ENCODE results near the gene ISM1. TPM values are rescaled to one million over a fixed set of nuclear protein-coding genes. Genes with fewer than 3 reads are reported as not detected.

The ISM1 gene
- total and polyA plus RNA-seq, 2 of the 13 experiments (the other 11 are each of a cell fraction or from before 2014, with no cell fraction given) = 0.40 to 1.4 TPM

- TF ChIP-seq ZNF609 (CRISPR knock-in tag; IDR thresholded peaks at IDR 0.05; ENCODE audit: borderline replicate concordance) (peak; percentile 100), ZNF619 (CRISPR knock-in tag; IDR thresholded peaks at IDR 0.05) (no peak), ZNF160 (CRISPR knock-in tag; IDR thresholded peaks at IDR 0.05) (0 out of 2 replicates have a peak, but pooled peaks have one; percentile 67), GLI4 (CRISPR knock-in tag; IDR thresholded peaks at IDR 0.05; ENCODE audit: borderline replicate concordance) (peak; percentile 32; the same call in 1 of the 2 replicates), ZNF660 (CRISPR knock-in tag; IDR thresholded peaks at IDR 0.05; ENCODE audit: borderline replicate concordance, low read depth) (no peak), SIN3B (IDR thresholded peaks at IDR 0.05; ENCODE audit: low read length) (no peak), ZFP36L1 (CRISPR knock-in tag; IDR thresholded peaks at IDR 0.05) (no peak; the same call in 1 of the 2 replicates), KDM2A (CRISPR knock-in tag; IDR thresholded peaks at IDR 0.05; ENCODE audit: borderline replicate concordance, low read depth) (no peak), THAP11 (CRISPR knock-in tag; IDR thresholded peaks at IDR 0.05) (peak; percentile 88), MTERF4 (CRISPR knock-in tag; IDR thresholded peaks at IDR 0.05) (no peak), ZFP36L2 (CRISPR knock-in tag; IDR thresholded peaks at IDR 0.05) (no peak), ZNF441 (CRISPR knock-in tag; IDR thresholded peaks at IDR 0.05; ENCODE audit: borderline replicate concordance) (0 out of 2 replicates have a peak, but pooled peaks have one; percentile 54), ATF6 (CRISPR knock-in tag; conservative IDR thresholded peaks at IDR 0.05) (peak; percentile 64; the same call in 1 of the 2 replicates), ZNF30 (CRISPR knock-in tag; IDR thresholded peaks at IDR 0.05) (no peak), E2F1 (CRISPR knock-in tag; IDR thresholded peaks at IDR 0.05) (0 out of 2 replicates have a peak, but pooled peaks have one; percentile 52), DZIP1 (CRISPR knock-in tag; IDR thresholded peaks at IDR 0.05) (no peak), GABPB1 (CRISPR knock-in tag; IDR thresholded peaks at IDR 0.05) (no peak)
These were observed 22.8 kb downstream of the ISM1 start (continued) for GRCh38 chr20:13243826-13244376.

Data from HepG2 (cell line).